ENCODE data around the gene SNAPIN. TPM values are rescaled to one million over a fixed set of nuclear protein-coding genes. Genes with fewer than 3 reads are reported as not detected.

The SNAPIN gene
- total and polyA plus RNA-seq, 9 of the 15 experiments (the other 6 are each of a cell fraction or from before 2014, with no cell fraction given): 11.2 to 43.9 (median 32.3) TPM

- TF ChIP-seq BCLAF1 (IDR thresholded peaks at IDR 0.05; ENCODE audit: borderline replicate concordance in 1 of 2, control insufficient read depth in 1 of 2, low read depth in 2 of 2, low read length in 1 of 2): no peak; a peak in 1 of 4 replicates
- TF ChIP-seq RBM25 (IDR thresholded peaks at IDR 0.05; ENCODE audit: low read depth, low read length, severe bottlenecking): peak; percentile 96
- TF ChIP-seq GTF2F1 (IDR thresholded peaks at IDR 0.05; ENCODE audit: low read depth, low read length): peak; percentile 24; the same call in 1 of the 2 replicates
- peak; percentile 61; the same call in 1 of the 2 replicates for TF ChIP-seq ZBTB33 (CRISPR knock-in tag; IDR thresholded peaks at IDR 0.05)
- no peak for TF ChIP-seq ZNF282 (CRISPR knock-in tag; IDR thresholded peaks at IDR 0.05)
- no peak for TF ChIP-seq YBX1 (IDR thresholded peaks at IDR 0.05)
- peak; percentile 2; the same call in 1 of the 2 replicates for TF ChIP-seq ZNF175 (CRISPR knock-in tag; IDR thresholded peaks at IDR 0.05; ENCODE audit: low read depth)
- TF ChIP-seq KDM5B (IDR thresholded peaks at IDR 0.05; ENCODE audit: insufficient replicate concordance, low read depth, low read length): peak; percentile 68
- no peak for TF ChIP-seq ZNF449 (CRISPR knock-in tag; IDR thresholded peaks at IDR 0.05)
- no peak for TF ChIP-seq ZNF79 (CRISPR knock-in tag; IDR thresholded peaks at IDR 0.05; ENCODE audit: low read depth)
- no peak for TF ChIP-seq THRB (CRISPR knock-in tag; conservative IDR thresholded peaks at IDR 0.05)
- TF ChIP-seq SMARCC2 (IDR thresholded peaks at IDR 0.05; ENCODE audit: low read depth): no peak
- no peak for TF ChIP-seq PCBP1 (IDR thresholded peaks at IDR 0.05; ENCODE audit: low read depth, low read length, poor library complexity, severe bottlenecking)
- peak; percentile 95 for TF ChIP-seq NFRKB (IDR thresholded peaks at IDR 0.05; ENCODE audit: low read depth)
- TF ChIP-seq MIER1 (IDR thresholded peaks at IDR 0.05; ENCODE audit: low read depth): no peak
- no peak for TF ChIP-seq CBX8 (IDR thresholded peaks at IDR 0.05; ENCODE audit: borderline replicate concordance, extremely low read depth, low read depth, low read length, poor library complexity, severe bottlenecking)
- TF ChIP-seq NONO (IDR thresholded peaks at IDR 0.05; ENCODE audit: low read depth in 2 of 2, low read length in 1 of 2): no peak
- peak; percentile 64 for TF ChIP-seq GABPA (tag; conservative IDR thresholded peaks at IDR 0.05; ENCODE audit: low read depth)
Observed at GRCh38 chr1:153670859-153671627, 12.5 kb downstream of the SNAPIN start, which contains the start of gene ILF2 (continued).

Measured in K562 (cell line).